ENCODE measurements around the gene ZNF283.

ZNF283 gene

GRCh38 chr19:43872547-43873336 lies 45.6 kb downstream of the ZNF283 start (continued):
- TF ChIP-seq MZF1 (tag by site-specific recombination; IDR thresholded peaks at IDR 0.05; ENCODE audit: borderline replicate concordance) (no peak), GLIS2 (tag by site-specific recombination; IDR thresholded peaks at IDR 0.05) (no peak), PRDM1 (tag by site-specific recombination; IDR thresholded peaks at IDR 0.05) (no peak), ZNF777 (tag by site-specific recombination; IDR thresholded peaks at IDR 0.05; ENCODE audit: borderline replicate concordance) (no peak), ZSCAN30 (tag by site-specific recombination; IDR thresholded peaks at IDR 0.05) (no peak), ZNF626 (tag by site-specific recombination; IDR thresholded peaks at IDR 0.05) (no peak), ZBTB17 (tag by site-specific recombination; IDR thresholded peaks at IDR 0.05) (no peak), ZNF223 (tag by site-specific recombination; IDR thresholded peaks at IDR 0.05) (no peak), ZNF830 (tag by site-specific recombination; IDR thresholded peaks at IDR 0.05; ENCODE audit: low read depth) (no peak), ZNF843 (tag by site-specific recombination; IDR thresholded peaks at IDR 0.05) (no peak), ZNF169 (tag by site-specific recombination; IDR thresholded peaks at IDR 0.05) (no peak), ZNF37A (tag by site-specific recombination; IDR thresholded peaks at IDR 0.05) (no peak), REST (tag by site-specific recombination; IDR thresholded peaks at IDR 0.05) (no peak), OSR2 (tag by site-specific recombination; IDR thresholded peaks at IDR 0.05) (no peak), ZNF518A (tag by site-specific recombination; conservative IDR thresholded peaks at IDR 0.05; ENCODE audit: low read depth) (peak; percentile 12; the same call in 1 of the 2 replicates), ZSCAN23 (tag by site-specific recombination; IDR thresholded peaks at IDR 0.05) (no peak), ZNF157 (tag by site-specific recombination; IDR thresholded peaks at IDR 0.05) (no peak), ZNF510 (tag by site-specific recombination; IDR thresholded peaks at IDR 0.05; ENCODE audit: insufficient replicate concordance) (no peak), SP3 (tag by site-specific recombination; IDR thresholded peaks at IDR 0.05) (peak; percentile 33; the same call in 1 of the 2 replicates), SETDB1 (IDR thresholded peaks at IDR 0.05; ENCODE audit: insufficient read length, low read length) (peak; percentile 97), ZEB2 (tag by site-specific recombination; IDR thresholded peaks at IDR 0.05) (no peak), ZBTB20 (tag by site-specific recombination; IDR thresholded peaks at IDR 0.05) (no peak), TRIM28 (IDR thresholded peaks at IDR 0.05; ENCODE audit: borderline replicate concordance, low read length) (peak; percentile 98; the same call in 1 of the 2 replicates), ZFP69B (tag by site-specific recombination; IDR thresholded peaks at IDR 0.05) (no peak), KLF16 (tag by site-specific recombination; IDR thresholded peaks at IDR 0.05) (no peak)
- TF ChIP-seq, protein P1, sequence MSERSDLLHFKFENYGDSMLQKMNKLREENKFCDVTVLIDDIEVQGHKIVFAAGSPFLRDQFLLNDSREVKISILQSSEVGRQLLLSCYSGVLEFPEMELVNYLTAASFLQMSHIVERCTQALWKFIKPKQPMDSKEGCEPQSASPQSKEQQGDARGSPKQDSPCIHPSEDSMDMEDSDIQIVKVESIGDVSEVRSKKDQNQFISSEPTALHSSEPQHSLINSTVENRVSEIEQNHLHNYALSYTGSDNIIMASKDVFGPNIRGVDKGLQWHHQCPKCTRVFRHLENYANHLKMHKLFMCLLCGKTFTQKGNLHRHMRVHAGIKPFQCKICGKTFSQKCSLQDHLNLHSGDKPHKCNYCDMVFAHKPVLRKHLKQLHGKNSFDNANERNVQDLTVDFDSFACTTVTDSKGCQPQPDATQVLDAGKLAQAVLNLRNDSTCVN (tag by site-specific recombination; optimal IDR thresholded peaks at IDR 0.05), result no peak
- TF ChIP-seq, protein P2, sequence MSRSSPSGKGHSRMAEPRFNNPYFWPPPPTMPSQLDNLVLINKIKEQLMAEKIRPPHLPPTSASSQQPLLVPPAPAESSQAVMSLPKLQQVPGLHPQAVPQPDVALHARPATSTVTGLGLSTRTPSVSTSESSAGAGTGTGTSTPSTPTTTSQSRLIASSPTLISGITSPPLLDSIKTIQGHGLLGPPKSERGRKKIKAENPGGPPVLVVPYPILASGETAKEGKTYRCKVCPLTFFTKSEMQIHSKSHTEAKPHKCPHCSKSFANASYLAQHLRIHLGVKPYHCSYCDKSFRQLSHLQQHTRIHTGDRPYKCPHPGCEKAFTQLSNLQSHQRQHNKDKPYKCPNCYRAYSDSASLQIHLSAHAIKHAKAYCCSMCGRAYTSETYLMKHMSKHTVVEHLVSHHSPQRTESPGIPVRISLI (tag by site-specific recombination; IDR thresholded peaks at IDR 0.05), result no peak
- TF ChIP-seq, protein P3, sequence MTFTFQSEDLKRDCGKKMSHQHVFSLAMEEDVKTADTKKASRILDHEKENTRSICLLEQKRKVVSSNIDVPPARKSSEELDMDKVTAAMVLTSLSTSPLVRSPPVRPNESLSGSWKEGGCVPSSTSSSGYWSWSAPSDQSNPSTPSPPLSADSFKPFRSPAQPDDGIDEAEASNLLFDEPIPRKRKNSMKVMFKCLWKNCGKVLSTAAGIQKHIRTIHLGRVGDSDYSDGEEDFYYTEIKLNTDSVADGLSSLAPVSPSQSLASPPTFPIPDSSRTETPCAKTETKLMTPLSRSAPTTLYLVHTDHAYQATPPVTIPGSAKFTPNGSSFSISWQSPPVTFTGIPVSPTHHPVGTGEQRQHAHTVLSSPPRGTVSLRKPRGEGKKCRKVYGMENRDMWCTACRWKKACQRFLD (tag by site-specific recombination; IDR thresholded peaks at IDR 0.05), result no peak

All from HEK293 (cell line).